UCSD-AML1 (cell line): ENCODE data around the gene ANKRD16.
A peak's percentile ranks its signal among the peaks of the same experiment; 100 is the strongest.
"Not testable (repeated sequence)": the region's sequence is repeated elsewhere in the genome, so short reads cannot be mapped to it uniquely, and the experiment has no call there.

ENCODE experiments used
- DNase-seq: peaks from one replicate; lab custom pipeline; 2025; ENCODE audit not compliant: unreplicated experiment; lab: John Stamatoyannopoulos, UW

Gene ANKRD16

GRCh38 chr10:5889624-5890451 lies at the start of gene ANKRD16, which contains the start of gene FBH1:
Gene ANKRD16, minus strand, starts transcription at chr10:5889893. Its CDS starts 539 bp downstream, at chr10:5889354.
Gene FBH1, plus strand, starts transcription at chr10:5890243. Its CDS starts 103 bp downstream, at chr10:5890346.
- peak; percentile 99 for DNase-seq

DNA sequence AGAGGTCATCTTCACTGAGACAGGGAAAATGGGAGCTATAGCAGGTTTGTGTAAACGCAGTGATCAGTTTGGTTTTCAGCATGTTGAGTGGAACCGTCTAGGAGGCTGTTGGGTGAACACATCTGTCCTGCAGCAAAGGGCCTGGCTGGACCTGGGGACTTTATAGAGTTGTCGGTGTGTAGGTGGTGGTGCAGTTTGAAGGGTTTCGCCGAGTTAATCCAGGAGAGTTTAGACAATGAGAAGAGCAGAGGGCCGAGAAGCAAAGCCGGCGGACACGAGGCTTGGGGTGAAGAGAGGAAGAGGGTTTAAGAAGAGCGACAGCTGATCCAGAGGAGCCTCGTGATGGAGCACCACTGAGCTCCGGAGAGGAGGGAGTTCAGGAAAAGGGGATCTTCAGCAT lies 48.6 kb upstream of the ANKRD16 start:
- DNase-seq, result no peak

- DNase-seq, result no peak
These were observed 47.3 kb upstream of the ANKRD16 start for GRCh38 chr10:5937016-5937415.

- DNase-seq, result no peak
These were observed 45.9 kb upstream of the ANKRD16 start for GRCh38 chr10:5935628-5936027.

GRCh38 chr10:5933909-5934546 lies 44.3 kb upstream of the ANKRD16 start:
- no peak for DNase-seq

GRCh38 chr10:5932345-5932744 lies 42.7 kb upstream of the ANKRD16 start:
- DNase-seq, result no peak

GRCh38 chr10:5930272-5930671 lies 40.6 kb upstream of the ANKRD16 start:
- DNase-seq, result no peak

- DNase-seq, result no peak
These were observed 39.7 kb upstream of the ANKRD16 start for GRCh38 chr10:5929442-5929841.

DNA sequence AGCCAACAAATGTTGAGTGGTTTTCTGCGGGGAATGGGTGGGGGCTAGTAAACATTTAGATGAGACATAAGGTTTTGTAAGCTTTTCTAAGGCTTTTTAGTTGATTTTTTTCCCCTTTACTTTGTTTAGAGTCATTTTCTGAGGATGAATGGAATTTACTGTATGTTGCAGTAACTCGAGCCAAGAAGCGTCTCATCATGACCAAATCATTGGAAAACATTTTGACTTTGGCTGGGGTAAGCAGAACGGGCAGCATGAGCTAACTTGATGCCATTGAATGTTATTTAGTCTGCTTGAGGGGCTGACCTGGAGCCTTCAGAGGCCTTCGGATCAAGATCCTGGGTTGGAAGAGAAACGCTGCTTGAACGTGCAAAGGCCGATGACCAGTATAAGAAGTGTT lies 37.6 kb upstream of the ANKRD16 start:
- no peak for DNase-seq

GRCh38 chr10:5924889-5925288 lies 35.2 kb upstream of the ANKRD16 start:
- DNase-seq, result no peak

- no peak for DNase-seq
These were observed 32.1 kb upstream of the ANKRD16 start for GRCh38 chr10:5921746-5922145.

- no peak for DNase-seq
These were observed 29.9 kb upstream of the ANKRD16 start for GRCh38 chr10:5919568-5919967.

DNA sequence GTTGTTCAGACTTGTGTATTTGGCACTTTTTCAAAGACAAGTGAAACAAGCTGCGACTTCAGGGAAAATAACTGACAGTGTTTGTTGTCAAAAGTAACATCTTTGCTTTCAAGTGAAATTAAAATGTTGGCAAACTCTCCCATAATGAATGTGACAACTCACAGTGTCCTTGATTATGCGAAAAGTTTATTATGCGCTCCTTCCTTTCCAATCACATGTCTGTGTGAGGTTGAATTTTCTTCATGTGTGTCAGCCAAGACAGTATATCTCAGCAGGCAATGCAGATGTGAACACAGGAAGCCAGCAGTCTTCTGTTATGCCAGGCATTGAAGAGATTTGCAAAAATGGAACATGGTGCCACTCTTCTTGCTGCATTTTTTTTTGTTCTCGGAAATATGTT lies 29.1 kb upstream of the ANKRD16 start:
- DNase-seq, result no peak

- no peak for DNase-seq
These were observed 27.6 kb upstream of the ANKRD16 start for GRCh38 chr10:5917305-5917704.

- DNase-seq, result no peak
These were observed 25.8 kb upstream of the ANKRD16 start for GRCh38 chr10:5915451-5915850.

- no peak for DNase-seq
These were observed 24.0 kb upstream of the ANKRD16 start for GRCh38 chr10:5913736-5914135.

DNA sequence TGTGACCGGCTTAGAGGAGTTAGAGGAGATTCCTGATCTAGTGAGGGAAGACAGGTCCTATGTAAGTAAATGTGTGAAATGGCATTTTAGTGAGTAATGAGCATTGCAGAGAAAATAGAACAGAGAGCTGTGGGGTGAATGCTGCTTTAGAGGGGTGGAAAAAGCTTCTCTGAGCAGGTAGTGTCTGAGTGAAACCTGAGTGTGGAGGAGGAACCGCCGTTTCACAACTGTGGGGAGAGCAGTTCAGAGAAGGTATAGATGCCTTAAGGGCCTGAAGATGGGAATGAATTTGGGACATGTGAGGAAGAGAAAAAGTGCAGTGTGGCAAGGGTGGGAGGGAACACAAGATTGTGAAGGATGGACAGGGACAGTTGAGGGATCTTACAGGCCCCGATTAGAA lies 22.0 kb upstream of the ANKRD16 start:
- DNase-seq, result no peak

- DNase-seq, result no peak
These were observed 20.8 kb upstream of the ANKRD16 start for GRCh38 chr10:5910323-5911100.

DNA sequence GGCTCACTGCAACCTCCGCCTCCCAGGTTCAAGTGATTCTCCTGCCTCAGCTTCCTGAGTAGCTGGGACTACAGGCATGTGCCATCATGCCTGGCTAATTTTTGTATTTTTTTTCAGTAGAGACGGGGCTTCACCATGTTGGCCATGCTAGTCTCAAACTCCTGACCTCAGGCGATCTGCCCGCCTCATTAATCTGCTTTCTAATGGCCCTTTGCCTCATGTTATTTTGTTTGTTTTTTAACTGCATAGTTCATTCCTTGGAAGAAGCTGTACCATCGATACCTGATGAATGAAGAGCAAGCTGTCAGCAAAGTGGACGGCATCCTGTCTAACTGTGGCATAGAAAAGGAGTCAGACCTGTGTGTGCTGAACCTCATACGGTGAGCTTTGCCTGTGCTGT lies 19.0 kb upstream of the ANKRD16 start:
- not testable (repeated sequence) for DNase-seq

DNA sequence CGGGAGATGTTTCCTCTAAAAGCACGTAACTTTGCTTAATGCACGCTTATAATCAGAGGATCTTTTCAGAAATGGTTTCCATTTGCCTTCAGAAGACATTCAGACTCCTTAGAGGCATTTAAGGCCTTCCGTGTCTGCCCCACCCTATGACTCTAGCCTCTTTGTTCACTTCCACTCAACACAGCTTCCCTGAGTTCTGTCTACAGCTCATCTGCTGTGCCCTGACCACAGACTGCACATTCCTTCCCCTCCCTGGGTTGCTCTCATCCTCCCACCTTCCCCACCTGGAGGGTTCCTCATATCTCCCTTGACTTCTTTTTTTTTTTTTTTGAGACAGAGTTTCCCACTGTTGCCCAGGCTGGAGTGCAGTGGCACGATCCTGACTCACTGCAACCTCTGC lies 17.0 kb upstream of the ANKRD16 start:
- no peak for DNase-seq

DNA sequence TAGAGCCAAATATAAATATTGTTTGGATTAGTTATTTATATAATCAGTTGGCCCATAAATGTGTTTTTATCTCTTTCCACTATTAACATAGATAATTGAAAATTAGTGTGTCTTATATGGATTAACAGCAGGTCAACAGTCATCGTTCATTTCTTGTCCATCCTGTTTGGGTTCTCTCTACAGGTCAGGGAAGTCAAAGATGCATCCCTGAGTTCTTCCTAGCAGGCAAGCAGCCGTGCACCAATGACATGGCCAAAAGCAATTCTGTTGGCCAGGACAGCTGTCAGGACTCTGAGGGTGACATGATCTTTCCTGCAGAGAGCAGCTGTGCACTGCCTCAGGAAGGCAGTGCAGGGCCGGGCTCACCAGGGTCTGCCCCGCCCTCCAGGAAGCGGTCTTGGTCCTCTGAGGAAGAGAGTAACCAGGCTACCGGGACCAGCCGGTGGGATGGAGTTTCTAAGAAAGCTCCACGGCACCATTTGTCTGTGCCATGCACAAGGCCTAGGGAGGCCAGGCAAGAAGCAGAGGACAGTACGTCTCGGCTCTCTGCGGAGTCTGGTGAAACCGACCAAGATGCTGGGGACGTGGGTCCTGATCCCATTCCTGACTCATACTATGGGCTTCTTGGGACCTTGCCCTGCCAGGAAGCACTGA lies 16.3 kb upstream of the ANKRD16 start:
- DNase-seq, result peak; percentile 52
